ENCODE data around the gene SRSF7. TPM values are rescaled to one million over a fixed set of nuclear protein-coding genes. Genes with fewer than 3 reads are reported as not detected.
A peak's percentile ranks its signal among the peaks of the same experiment; 100 is the strongest.
"Not testable (repeated sequence)": the region's sequence is repeated elsewhere in the genome, so short reads cannot be mapped to it uniquely, and the experiment has no call there.

Gene SRSF7
- total and polyA plus RNA-seq, 4 donors: 115 to 162 (median 134) TPM

- not testable (repeated sequence) for H3K27me3 ChIP-seq (ENCODE audit: control insufficient read depth, insufficient read depth, low read length); H3K9me3 ChIP-seq (ENCODE audit: control insufficient read depth, insufficient read depth, low read length); H3K4me1 ChIP-seq (ENCODE audit: control insufficient read depth, insufficient read depth, low read length); H3K4me3 ChIP-seq (ENCODE audit: low read depth, low read length)
- DNase-seq (ENCODE audit: low read depth in 4 of 6, low spot score in 6 of 6): peak in 1 of 6 donors; percentile 64
- H3K36me3 ChIP-seq (ENCODE audit: control insufficient read depth, insufficient read depth, low read length): peaks cover 29% of the 10 kb centered on the region
- 83% methylated on average over 4 of the region's 11 CpGs for WGBS (ENCODE audit: insufficient coverage)
- H3K27ac ChIP-seq (ENCODE audit: low read depth, low read length): peak overlapping the region; percentile 50
Measured at GRCh38 chr2:38737000-38737698, 14.0 kb downstream of the SRSF7 start.

DNA sequence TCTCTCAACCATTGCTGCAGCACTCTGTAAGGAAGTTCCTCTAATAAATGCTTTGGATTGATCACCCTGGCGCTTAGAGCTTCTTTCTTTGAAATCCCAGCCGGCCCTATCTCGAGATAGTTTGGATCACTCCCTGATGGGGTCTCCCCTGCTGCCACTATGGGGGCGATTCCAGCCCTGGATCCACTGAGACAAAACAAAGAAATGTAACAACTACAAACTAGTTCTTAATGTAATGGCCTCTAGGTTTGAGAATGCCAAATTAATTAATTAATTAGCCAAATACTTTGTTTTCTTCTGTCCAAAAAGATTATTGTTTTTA lies 15.2 kb downstream of the SRSF7 start:
- DNase-seq (ENCODE audit: low read depth in 4 of 6, low spot score in 6 of 6): no peak
- H3K27me3 ChIP-seq (ENCODE audit: control insufficient read depth, insufficient read depth, low read length): no peaks in the 10 kb centered on the region
- no peak overlapping the region for H3K4me3 ChIP-seq (ENCODE audit: low read depth, low read length)
- WGBS (ENCODE audit: insufficient coverage): 34% methylated on average over 3 of the region's 4 CpGs
- H3K27ac ChIP-seq (ENCODE audit: low read depth, low read length): no peak overlapping the region
- H3K36me3 ChIP-seq (ENCODE audit: control insufficient read depth, insufficient read depth, low read length): peaks cover 37% of the 10 kb centered on the region
- H3K4me1 ChIP-seq (ENCODE audit: control insufficient read depth, insufficient read depth, low read length): no peaks in the 10 kb centered on the region
- H3K9me3 ChIP-seq (ENCODE audit: control insufficient read depth, insufficient read depth, low read length): peaks cover 2% of the 10 kb centered on the region

DNA sequence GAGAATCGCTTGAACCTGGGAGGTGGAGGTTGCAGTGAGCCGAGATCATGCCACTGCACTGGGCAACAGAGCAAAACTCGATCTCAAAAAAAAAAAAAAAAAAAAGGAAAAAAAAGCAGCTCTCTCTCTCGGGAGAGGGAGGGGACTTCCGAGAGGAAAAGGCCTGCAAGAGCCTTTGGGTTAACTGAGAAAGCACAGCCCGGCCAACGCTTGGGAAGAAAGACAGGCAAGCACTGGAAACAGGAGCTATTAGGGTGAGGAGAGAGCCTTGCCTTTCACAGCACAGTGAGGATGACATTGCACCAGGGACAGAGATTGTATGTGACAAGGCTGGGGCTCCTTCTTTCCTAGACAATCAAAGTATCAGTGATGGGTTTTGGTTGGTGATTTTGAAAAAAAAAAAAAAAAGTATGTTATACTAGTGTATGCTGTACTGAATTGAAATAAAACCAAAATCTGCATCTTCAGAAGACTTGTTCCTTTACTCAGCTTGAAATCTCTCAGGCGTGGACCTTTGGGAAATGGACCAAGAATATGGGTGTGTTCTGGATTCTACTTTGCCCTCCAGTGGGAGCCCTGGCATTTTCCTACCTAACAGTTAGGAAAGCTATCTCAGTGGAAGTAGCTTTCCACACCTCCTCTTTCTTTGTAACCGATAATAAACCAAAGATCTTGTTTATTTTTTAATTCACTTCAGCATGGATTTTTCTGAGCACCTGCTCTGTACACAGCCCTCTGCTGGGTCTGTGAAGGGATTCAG lies 16.7 kb downstream of the SRSF7 start:
- DNase-seq (ENCODE audit: low read depth in 4 of 6, low spot score in 6 of 6): no peak
- no peak overlapping the region for H3K4me3 ChIP-seq (ENCODE audit: low read depth, low read length)
- H3K27ac ChIP-seq (ENCODE audit: low read depth, low read length): no peak overlapping the region
- 50% methylated on average over 4 of the region's 9 CpGs for WGBS (ENCODE audit: insufficient coverage)
- no peaks in the 10 kb centered on the region for H3K27me3 ChIP-seq (ENCODE audit: control insufficient read depth, insufficient read depth, low read length)
- H3K9me3 ChIP-seq (ENCODE audit: control insufficient read depth, insufficient read depth, low read length): peaks cover 2% of the 10 kb centered on the region
- H3K36me3 ChIP-seq (ENCODE audit: control insufficient read depth, insufficient read depth, low read length): peaks cover 41% of the 10 kb centered on the region
- no peaks in the 10 kb centered on the region for H3K4me1 ChIP-seq (ENCODE audit: control insufficient read depth, insufficient read depth, low read length)

DNA sequence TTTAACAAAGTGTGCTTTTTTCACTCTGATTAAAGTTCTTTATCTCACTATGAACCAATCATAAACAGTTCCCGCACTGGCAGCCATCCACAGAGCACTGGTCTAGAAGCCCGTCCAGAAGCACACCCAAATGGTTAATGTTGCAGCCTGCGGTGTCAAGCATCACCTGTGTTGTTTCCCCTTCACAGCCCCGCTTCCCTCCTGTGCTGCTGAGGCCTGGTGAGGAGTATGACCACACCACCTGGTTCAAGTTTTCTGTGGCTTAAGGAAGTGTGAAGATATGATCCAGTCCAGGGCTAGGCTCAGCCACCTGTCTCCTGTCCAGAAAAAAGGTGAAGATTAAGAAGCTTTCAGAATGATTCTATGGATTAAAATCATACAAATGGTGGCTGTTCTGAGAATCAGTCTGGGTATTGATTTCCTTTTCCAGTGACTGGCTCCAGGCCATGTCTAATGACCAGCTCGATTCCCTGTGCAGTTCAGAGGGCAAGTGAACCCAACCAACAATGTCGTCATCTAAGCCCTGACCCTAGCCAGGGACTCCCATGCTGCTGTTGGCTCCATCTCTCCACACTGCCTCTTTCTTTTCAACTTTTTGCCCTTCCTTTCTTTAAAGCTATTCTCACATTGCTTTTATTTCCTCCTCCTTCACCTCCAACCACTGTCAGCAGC lies 17.7 kb downstream of the SRSF7 start:
- Histone ChIP-seq H3K27ac (ENCODE audit: low read depth, low read length) (no peak overlapping the region), H3K4me3 (ENCODE audit: low read depth, low read length) (no peak overlapping the region), H3K4me1 (ENCODE audit: control insufficient read depth, insufficient read depth, low read length) (no peaks in the 10 kb centered on the region), H3K27me3 (ENCODE audit: control insufficient read depth, insufficient read depth, low read length) (no peaks in the 10 kb centered on the region), H3K36me3 (ENCODE audit: control insufficient read depth, insufficient read depth, low read length) (peaks cover 38% of the 10 kb centered on the region), H3K9me3 (ENCODE audit: control insufficient read depth, insufficient read depth, low read length) (no peaks in the 10 kb centered on the region)
- 94% methylated on average over 4 of the region's 6 CpGs for WGBS (ENCODE audit: insufficient coverage)
- DNase-seq (ENCODE audit: low read depth in 4 of 6, low spot score in 6 of 6): no peak

GRCh38 chr2:38731684-38732221 lies 19.4 kb downstream of the SRSF7 start:
- Histone ChIP-seq H3K4me3 (ENCODE audit: low read depth, low read length) (no peak overlapping the region), H3K27ac (ENCODE audit: low read depth, low read length) (no peak overlapping the region), H3K4me1 (ENCODE audit: control insufficient read depth, insufficient read depth, low read length) (no peaks in the 10 kb centered on the region), H3K9me3 (ENCODE audit: control insufficient read depth, insufficient read depth, low read length) (no peaks in the 10 kb centered on the region), H3K27me3 (ENCODE audit: control insufficient read depth, insufficient read depth, low read length) (no peaks in the 10 kb centered on the region), H3K36me3 (ENCODE audit: control insufficient read depth, insufficient read depth, low read length) (peaks cover 28% of the 10 kb centered on the region)
- no peak for DNase-seq (ENCODE audit: low read depth in 4 of 6, low spot score in 6 of 6)
- 90% methylated on average over 10 of the region's 14 CpGs for WGBS (ENCODE audit: insufficient coverage)

DNA sequence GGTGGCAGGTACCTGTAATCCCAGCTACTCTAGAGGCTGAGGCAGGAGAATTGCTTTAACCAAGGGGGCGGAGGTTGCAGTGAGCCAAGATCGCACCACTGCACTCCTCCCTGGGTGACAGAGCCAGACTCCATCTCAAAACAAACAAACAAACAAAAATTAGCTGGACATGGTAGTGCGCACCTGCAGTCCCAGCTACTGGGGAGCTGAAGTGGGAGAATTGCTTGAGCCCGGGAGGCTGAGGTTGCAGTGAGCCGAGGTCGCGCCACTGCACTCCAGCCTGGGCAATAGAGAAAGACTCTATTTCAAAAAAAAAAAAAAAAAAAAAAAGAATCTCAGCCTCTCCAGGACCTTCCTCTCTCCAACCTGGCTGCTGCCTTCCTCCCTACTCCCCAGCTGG lies 20.1 kb downstream of the SRSF7 start:
- Histone ChIP-seq H3K27ac (ENCODE audit: low read depth, low read length) (no peak overlapping the region), H3K36me3 (ENCODE audit: control insufficient read depth, insufficient read depth, low read length) (peaks cover 25% of the 10 kb centered on the region), H3K27me3 (ENCODE audit: control insufficient read depth, insufficient read depth, low read length) (no peaks in the 10 kb centered on the region), H3K4me3 (ENCODE audit: low read depth, low read length) (no peak overlapping the region), H3K4me1 (ENCODE audit: control insufficient read depth, insufficient read depth, low read length) (no peaks in the 10 kb centered on the region), H3K9me3 (ENCODE audit: control insufficient read depth, insufficient read depth, low read length) (no peaks in the 10 kb centered on the region)
- DNase-seq (ENCODE audit: low read depth in 4 of 6, low spot score in 6 of 6): no peak
- no CpG with 5 or more reads among the region's 7 CpGs for WGBS (ENCODE audit: insufficient coverage)

GRCh38 chr2:38728694-38729093 lies 22.5 kb downstream of the SRSF7 start:
- H3K27ac ChIP-seq (ENCODE audit: low read depth, low read length): no peak overlapping the region
- no CpG with 5 or more reads among the region's 2 CpGs for WGBS (ENCODE audit: insufficient coverage)
- no peaks in the 10 kb centered on the region for H3K27me3 ChIP-seq (ENCODE audit: control insufficient read depth, insufficient read depth, low read length)
- DNase-seq (ENCODE audit: low read depth in 4 of 6, low spot score in 6 of 6): no peak
- H3K4me1 ChIP-seq (ENCODE audit: control insufficient read depth, insufficient read depth, low read length): no peaks in the 10 kb centered on the region
- H3K9me3 ChIP-seq (ENCODE audit: control insufficient read depth, insufficient read depth, low read length): no peaks in the 10 kb centered on the region
- no peak overlapping the region for H3K4me3 ChIP-seq (ENCODE audit: low read depth, low read length)
- peaks cover 23% of the 10 kb centered on the region for H3K36me3 ChIP-seq (ENCODE audit: control insufficient read depth, insufficient read depth, low read length)

GRCh38 chr2:38727661-38728060 lies 23.5 kb downstream of the SRSF7 start:
- no peak for DNase-seq (ENCODE audit: low read depth in 4 of 6, low spot score in 6 of 6)
- no CpG with 5 or more reads among the region's 1 CpG for WGBS (ENCODE audit: insufficient coverage)
- no peaks in the 10 kb centered on the region for H3K9me3 ChIP-seq (ENCODE audit: control insufficient read depth, insufficient read depth, low read length)
- H3K4me1 ChIP-seq (ENCODE audit: control insufficient read depth, insufficient read depth, low read length): no peaks in the 10 kb centered on the region
- H3K27ac ChIP-seq (ENCODE audit: low read depth, low read length): no peak overlapping the region
- no peaks in the 10 kb centered on the region for H3K27me3 ChIP-seq (ENCODE audit: control insufficient read depth, insufficient read depth, low read length)
- no peak overlapping the region for H3K4me3 ChIP-seq (ENCODE audit: low read depth, low read length)
- H3K36me3 ChIP-seq (ENCODE audit: control insufficient read depth, insufficient read depth, low read length): peaks cover 17% of the 10 kb centered on the region

- Histone ChIP-seq H3K27me3 (ENCODE audit: control insufficient read depth, insufficient read depth, low read length) (no peaks in the 10 kb centered on the region), H3K36me3 (ENCODE audit: control insufficient read depth, insufficient read depth, low read length) (no peaks in the 10 kb centered on the region), H3K9me3 (ENCODE audit: control insufficient read depth, insufficient read depth, low read length) (no peaks in the 10 kb centered on the region), H3K27ac (ENCODE audit: low read depth, low read length) (no peak overlapping the region), H3K4me1 (ENCODE audit: control insufficient read depth, insufficient read depth, low read length) (no peaks in the 10 kb centered on the region), H3K4me3 (ENCODE audit: low read depth, low read length) (no peak overlapping the region)
- no peak for DNase-seq (ENCODE audit: low read depth in 4 of 6, low spot score in 6 of 6)
- WGBS (ENCODE audit: insufficient coverage): 87% methylated on average over 3 of the region's 7 CpGs
Measured at GRCh38 chr2:38723173-38723572, 28.0 kb downstream of the SRSF7 start.
